Smooth muscle cell (in vitro differentiated cells): ENCODE measurements around the gene RUNX3. TPM values are rescaled to one million over a fixed set of nuclear protein-coding genes. Genes with fewer than 3 reads are reported as not detected.

Experiments
- DNase-seq: peaks from one replicate; lab custom pipeline; 2025; ENCODE audit not compliant: unreplicated experiment; lab: John Stamatoyannopoulos, UW
- H2AFZ ChIP-seq: fragments of 200-600 bp; sonication (generic); 2 replicates; pipeline ENCODE4 v1.6.0; 2016; ENCODE audit warnings: antibody characterized with exemption, low read depth, mild to moderate bottlenecking
- H3F3A ChIP-seq: fragments of 200-600 bp; sonication (generic); 2 replicates; pipeline ENCODE4 v1.6.0; 2017; ENCODE audit warnings: antibody characterized with exemption, low read depth
- H3K27ac ChIP-seq: fragments of 200-600 bp; sonication (generic); 2 replicates; pipeline ENCODE4 v1.5.1; 2016; ENCODE audit warnings: low read depth, mild to moderate bottlenecking
- H3K27me3 ChIP-seq: fragments of 200-600 bp; sonication (generic); 2 replicates; pipeline ENCODE4 v1.6.1; 2016; ENCODE audit warnings: low read depth, mild to moderate bottlenecking
- H3K36me3 ChIP-seq: fragments of 200-600 bp; sonication (generic); 2 replicates; pipeline ENCODE4 v1.5.1; 2016; ENCODE audit warnings: low read depth
- H3K4me1 ChIP-seq: fragments of 200-600 bp; sonication (generic); 2 replicates; pipeline ENCODE4 v1.5.1; 2016; ENCODE audit warnings: low read depth
- H3K4me2 ChIP-seq: fragments of 200-600 bp; sonication (generic); 2 replicates; pipeline ENCODE4 v1.6.0; 2016; ENCODE audit warnings: mild to moderate bottlenecking
- H3K4me3 ChIP-seq: fragments of 200-600 bp; sonication (generic); 2 replicates; pipeline ENCODE4 v1.5.1; 2016; ENCODE audit warnings: mild to moderate bottlenecking
- H3K79me2 ChIP-seq: fragments of 200-600 bp; sonication (generic); 2 replicates; pipeline ENCODE4 v1.6.0; 2016; ENCODE audit warnings: low read depth, mild to moderate bottlenecking
- H3K9ac ChIP-seq: fragments of 200-600 bp; sonication (generic); 2 replicates; pipeline ENCODE4 v1.6.0; 2016; ENCODE audit warnings: low read depth
- H3K9me3 ChIP-seq: fragments of 200-600 bp; sonication (generic); replicated peaks from 2 replicates; pipeline ENCODE4 v1.5.1; 2016; ENCODE audit warnings: low read depth
- H4K20me1 ChIP-seq: fragments of 200-600 bp; sonication (generic); 2 replicates; pipeline ENCODE4 v1.6.0; 2016; ENCODE audit warnings: low read depth
- CTCF ChIP-seq: fragments of 200-600 bp; sonication (generic); IDR thresholded peaks from 2 replicates; pipeline ENCODE4 v1.5.1; 2017; ENCODE audit warnings: borderline replicate concordance, mild to moderate bottlenecking, antibody characterized with exemption; ENCODE audit not compliant: insufficient read depth, poor library complexity, severe bottlenecking
- WGBS: methylation state at CpG from one replicate; pipeline ENCODE4 v1.1.7; 2016; ENCODE audit warnings: low lambda C conversion rate; 5-methylcytosine and 5-hydroxymethylcytosine counted together
- polyA plus RNA-seq: library from polyadenylated mRNA; unstranded; fragments of >200 nt; fragmentation: Nextera tagmentation; extraction: Ambion mirVana; gene quantifications from 2 replicates; pipeline ENCODE4 v1.2.1, GENCODE V29; 2016
- total RNA-seq: library from RNA; depleted of rRNA; stranded (reverse); fragments of >200 nt; gene quantifications from 2 replicates; pipeline ENCODE4 v1.2.3, GENCODE V29; 2014

RUNX3 gene
- total and polyA plus RNA-seq, 2 experiments from 2014 or later: 4.5 to 8.2 TPM

- Histone ChIP-seq H3F3A (no peaks in the 10 kb centered on the region), H3K27ac (no peak overlapping the region), H3K27me3 (peaks cover 80% of the 10 kb centered on the region), H4K20me1 (peaks cover 69% of the 10 kb centered on the region), H2AFZ (no peak overlapping the region), H3K9me3 (no peaks in the 10 kb centered on the region), H3K79me2 (no peaks in the 10 kb centered on the region), H3K4me3 (peak overlapping the region; percentile 41), H3K9ac (no peak overlapping the region), H3K4me2 (peak overlapping the region; percentile 80), H3K4me1 (peaks cover 37% of the 10 kb centered on the region), H3K36me3 (no peaks in the 10 kb centered on the region)
- 1% methylated on average over 53 of the region's 129 CpGs for WGBS
- TF ChIP-seq CTCF: no peak
- DNase-seq: no peak
These were observed 447 bp downstream of the RUNX3 start for GRCh38 chr1:24929398-24930259.

DNA sequence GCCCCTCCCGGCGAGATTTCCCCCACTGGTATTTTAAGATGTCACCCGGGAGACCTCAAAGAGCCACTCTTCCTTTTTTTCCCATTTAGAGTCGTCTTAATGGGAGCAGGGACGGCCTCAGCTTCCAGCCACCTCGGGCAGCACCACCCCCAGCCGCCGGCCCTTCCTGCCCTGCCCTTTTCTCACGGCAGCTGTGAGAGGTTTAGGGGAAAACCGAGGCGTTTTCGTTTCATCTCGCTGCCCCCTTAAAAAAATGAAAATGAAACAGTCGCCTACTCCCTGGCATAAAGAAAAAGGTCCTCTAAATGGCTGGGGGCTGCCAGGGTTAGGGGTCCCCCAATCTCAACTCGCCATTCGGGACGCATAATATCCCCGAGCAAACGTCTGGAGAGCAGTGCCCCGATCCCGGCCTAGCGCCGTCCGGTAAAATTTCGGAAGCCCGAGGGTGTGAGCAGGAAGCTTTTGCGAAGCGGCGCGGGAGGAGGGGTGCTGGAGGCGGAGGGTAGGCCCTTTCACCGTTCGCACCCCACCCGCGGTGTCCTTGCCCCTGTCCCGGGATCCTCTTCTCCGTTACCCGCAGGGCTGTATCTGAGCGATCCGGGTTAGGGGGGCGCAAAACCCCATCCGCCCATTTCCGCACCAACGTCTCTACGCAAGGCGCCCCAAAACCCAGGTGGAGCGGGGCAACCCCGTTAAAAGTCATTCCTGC lies 1.2 kb downstream of the RUNX3 start:
- H3K4me1 ChIP-seq: peaks cover 37% of the 10 kb centered on the region
- H4K20me1 ChIP-seq: peaks cover 76% of the 10 kb centered on the region
- 3% methylated on average over 48 of the region's 48 CpGs for WGBS
- no peak overlapping the region for H3K27ac ChIP-seq
- no peaks in the 10 kb centered on the region for H3F3A ChIP-seq
- TF ChIP-seq CTCF: no peak
- H3K9ac ChIP-seq: no peak overlapping the region
- no peak overlapping the region for H2AFZ ChIP-seq
- H3K4me2 ChIP-seq: peak overlapping the region; percentile 80
- H3K36me3 ChIP-seq: no peaks in the 10 kb centered on the region
- H3K79me2 ChIP-seq: no peaks in the 10 kb centered on the region
- no peaks in the 10 kb centered on the region for H3K9me3 ChIP-seq
- DNase-seq: no peak
- H3K27me3 ChIP-seq: peaks cover 80% of the 10 kb centered on the region
- peak overlapping the region; percentile 41 for H3K4me3 ChIP-seq

GRCh38 chr1:24927988-24928688 lies 1.9 kb downstream of the RUNX3 start:
- H3K36me3 ChIP-seq: no peaks in the 10 kb centered on the region
- H3K27ac ChIP-seq: no peak overlapping the region
- H4K20me1 ChIP-seq: peaks cover 83% of the 10 kb centered on the region
- peak overlapping the region; percentile 80 for H3K4me2 ChIP-seq
- WGBS: 28% methylated on average over 15 of the region's 15 CpGs
- no peaks in the 10 kb centered on the region for H3K9me3 ChIP-seq
- peaks cover 37% of the 10 kb centered on the region for H3K4me1 ChIP-seq
- no peaks in the 10 kb centered on the region for H3K79me2 ChIP-seq
- no peak for TF ChIP-seq CTCF
- no peak overlapping the region for H3K9ac ChIP-seq
- no peak for DNase-seq
- peak overlapping the region; percentile 41 for H3K4me3 ChIP-seq
- no peak overlapping the region for H2AFZ ChIP-seq
- no peaks in the 10 kb centered on the region for H3F3A ChIP-seq
- H3K27me3 ChIP-seq: peaks cover 76% of the 10 kb centered on the region
